Stimulated activated effector memory CD8-positive, alpha-beta T cell treated with anti-CD3 and anti-CD28 coated beads, Interleukin-12 subunit alpha, Interleukin-12 subunit beta, amount 100 ng/mL, for 72 hours (primary cell): ENCODE data around the gene TOP3A.

ENCODE experiments used
- ATAC-seq: fragments of 150-1000 bp; cut with Tn5 transposase; 2 replicates; pipeline ENCODE4 v1.10.0; 2021
- DNase-seq, 2 donors: peaks; one replicate each; pipeline ENCODE4 v3.0.0; 2021 to 2022; ENCODE audit warnings: low spot score in 2 of 2
- H3K27ac Mint-ChIP-seq: one replicate; pipeline ENCODE4 v1.8.0; 2022; ENCODE audit warnings: mild to moderate bottlenecking, mixed read lengths
- H3K36me3 Mint-ChIP-seq: one replicate; pipeline ENCODE4 v1.8.0; 2022; ENCODE audit warnings: mild to moderate bottlenecking, mixed read lengths
- H3K4me1 Mint-ChIP-seq: one replicate; pipeline ENCODE4 v1.8.0; 2022; ENCODE audit warnings: mixed read lengths
- H3K4me3 Mint-ChIP-seq: one replicate; pipeline ENCODE4 v1.8.0; 2022; ENCODE audit warnings: mild to moderate bottlenecking, mixed read lengths
- H3K9me3 Mint-ChIP-seq: one replicate; pipeline ENCODE4 v1.8.0; 2022; ENCODE audit warnings: mixed read lengths

The TOP3A gene

GRCh38 chr17:18227635-18228034 lies 87.2 kb downstream of the TOP3A start:
- DNase-seq (no peak), ATAC-seq (no peak)
- H3K36me3 Mint-ChIP-seq: peaks cover 7% of the 10 kb centered on the region
- peaks cover 54% of the 10 kb centered on the region for H3K4me1 Mint-ChIP-seq
- H3K27ac Mint-ChIP-seq: peak overlapping the region; percentile 84
- peak overlapping the region; percentile 90 for H3K4me3 Mint-ChIP-seq
- no peaks in the 10 kb centered on the region for H3K9me3 Mint-ChIP-seq

DNA sequence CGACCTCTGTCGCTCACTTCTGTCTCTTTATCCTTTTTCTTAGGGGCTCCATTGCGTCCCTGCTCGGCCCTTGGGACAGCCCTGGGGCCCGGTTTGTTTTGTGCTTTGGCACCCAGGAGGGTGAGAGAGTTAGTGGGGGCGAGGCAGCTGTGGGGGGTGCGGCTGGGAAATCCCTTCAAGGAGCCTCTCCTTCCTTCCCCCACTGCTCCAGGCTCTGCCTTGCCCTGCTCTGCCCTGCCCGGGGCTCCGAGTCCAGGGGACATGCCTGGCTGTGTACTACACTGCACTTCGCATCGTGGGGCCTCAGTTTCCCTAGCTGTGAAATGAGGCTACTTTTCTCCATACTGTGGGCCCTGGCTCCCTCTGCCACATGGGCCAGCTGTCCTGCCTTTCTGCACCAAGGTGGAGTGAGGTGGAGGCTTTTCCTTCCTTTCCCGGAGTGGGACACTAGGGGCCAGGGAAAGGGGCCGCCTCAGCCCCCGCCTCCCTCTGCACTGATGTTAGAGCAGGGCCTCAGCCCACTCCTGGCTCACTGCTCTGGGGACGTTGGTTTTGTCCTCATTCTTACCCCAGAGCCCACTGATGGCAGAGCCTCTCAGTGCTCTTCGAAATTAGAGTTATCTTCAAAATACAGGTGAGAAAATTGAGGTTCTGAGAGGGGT lies 88.4 kb downstream of the TOP3A start:
- DNase-seq (no peak), ATAC-seq (no peak)
- H3K36me3 Mint-ChIP-seq: peaks cover 7% of the 10 kb centered on the region
- H3K9me3 Mint-ChIP-seq: no peaks in the 10 kb centered on the region
- peak overlapping the region; percentile 89 for H3K27ac Mint-ChIP-seq
- peaks cover 51% of the 10 kb centered on the region for H3K4me1 Mint-ChIP-seq
- peak overlapping the region; percentile 90 for H3K4me3 Mint-ChIP-seq

- H3K27ac Mint-ChIP-seq: peak overlapping the region; percentile 89
- peaks cover 7% of the 10 kb centered on the region for H3K36me3 Mint-ChIP-seq
- peak overlapping the region; percentile 90 for H3K4me3 Mint-ChIP-seq
- peak in 1 of 2 donors; percentile 65 for DNase-seq
- ATAC-seq: no peak
- H3K9me3 Mint-ChIP-seq: no peaks in the 10 kb centered on the region
- H3K4me1 Mint-ChIP-seq: peaks cover 53% of the 10 kb centered on the region
Observed at GRCh38 chr17:18225642-18226283, 89.0 kb downstream of the TOP3A start.

DNA sequence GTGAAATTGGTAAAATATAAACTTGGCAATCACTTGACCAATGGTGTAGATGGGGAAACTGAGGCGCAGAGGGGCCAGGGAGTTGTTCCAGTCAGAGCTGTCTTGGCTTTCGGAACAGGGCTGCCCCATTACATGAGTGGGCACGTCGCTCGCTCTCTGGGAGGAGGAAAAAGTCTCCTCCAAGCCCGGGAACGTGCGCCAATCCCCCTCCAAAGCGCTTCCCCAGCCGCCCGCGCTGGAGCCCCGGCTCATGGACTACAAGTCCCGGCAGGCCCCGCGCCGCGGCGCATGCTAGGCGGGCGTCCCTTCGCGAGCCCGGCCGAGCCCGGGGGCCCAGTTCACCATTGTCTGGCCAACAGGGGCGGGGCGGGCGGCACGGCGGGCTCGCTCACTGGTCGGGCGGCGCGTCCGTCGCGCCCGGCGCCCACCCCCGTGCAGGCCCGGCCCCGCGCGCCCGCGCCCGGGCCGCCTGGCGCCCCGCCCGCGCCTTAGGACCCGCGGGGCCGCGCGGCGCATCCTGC lies 89.6 kb downstream of the TOP3A start, which contains the start of gene LLGL1:
LLGL1 (plus strand) TSS at position 515 of the 521 bp plus-strand sequence. CDS start 48 bp downstream, outside the sequence.
- peak within 1 kb of the TSS; percentile 89 for H3K27ac Mint-ChIP-seq
- ATAC-seq: peak; percentile 97
- peaks cover 56% of the 10 kb centered on the region for H3K4me1 Mint-ChIP-seq
- DNase-seq: peak; percentile 95
- H3K36me3 Mint-ChIP-seq: peaks cover 7% of the 10 kb centered on the region
- H3K4me3 Mint-ChIP-seq: peak within 1 kb of the TSS; percentile 90
- H3K9me3 Mint-ChIP-seq: no peaks in the 10 kb centered on the region

DNA sequence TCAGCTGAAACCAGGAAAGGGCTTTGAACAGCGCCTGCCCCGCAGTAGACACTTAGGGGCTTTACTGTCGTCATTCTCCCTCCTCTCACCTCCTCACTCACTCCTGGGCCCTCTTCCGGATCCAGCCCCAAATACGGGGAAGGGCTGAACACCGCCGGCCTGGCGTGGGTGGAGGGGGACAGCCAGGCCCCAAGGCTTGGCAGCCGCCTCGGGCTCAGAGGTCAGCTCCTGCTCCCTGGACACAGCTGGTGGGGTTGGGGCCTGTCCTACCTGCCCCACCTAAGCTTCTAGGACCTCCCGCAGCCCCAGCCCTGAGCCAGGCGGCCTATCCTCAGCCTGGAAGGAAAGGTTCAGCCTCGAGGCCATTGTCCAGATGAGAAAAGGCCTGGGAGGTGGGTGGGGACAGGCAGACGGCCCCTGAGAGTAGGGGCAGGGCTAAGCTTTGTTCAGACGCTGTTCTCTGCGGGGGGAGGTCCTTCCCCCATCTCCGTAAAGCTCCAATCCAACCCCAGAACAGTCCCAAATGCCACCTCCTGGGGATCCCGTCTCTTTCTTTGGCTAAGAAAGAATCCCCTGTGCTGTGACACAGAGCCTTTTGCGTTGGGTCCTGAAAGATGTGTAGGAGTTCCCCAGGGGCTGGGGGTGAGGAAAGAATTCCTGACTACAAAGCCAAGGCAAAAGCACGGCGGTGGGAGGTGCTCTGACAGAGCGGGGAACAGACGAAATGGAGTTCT lies 90.2 kb downstream of the TOP3A start:
- peak overlapping the region; percentile 90 for H3K4me3 Mint-ChIP-seq
- DNase-seq (no peak), ATAC-seq (no peak)
- no peaks in the 10 kb centered on the region for H3K9me3 Mint-ChIP-seq
- peak overlapping the region; percentile 72 for H3K27ac Mint-ChIP-seq
- peaks cover 53% of the 10 kb centered on the region for H3K4me1 Mint-ChIP-seq
- H3K36me3 Mint-ChIP-seq: peaks cover 7% of the 10 kb centered on the region

GRCh38 chr17:18224053-18224386 lies 90.8 kb downstream of the TOP3A start:
- DNase-seq (no peak), ATAC-seq (no peak)
- no peak overlapping the region for H3K27ac Mint-ChIP-seq
- peaks cover 7% of the 10 kb centered on the region for H3K36me3 Mint-ChIP-seq
- peaks cover 48% of the 10 kb centered on the region for H3K4me1 Mint-ChIP-seq
- no peak overlapping the region for H3K4me3 Mint-ChIP-seq
- H3K9me3 Mint-ChIP-seq: no peaks in the 10 kb centered on the region
